GM12891 (cell line): Measurements from ENCODE around the gene SRGAP3.
A peak's percentile ranks its signal among the peaks of the same experiment; 100 is the strongest.

Experiments used
- DNase-seq: peaks from one replicate; pipeline ENCODE4 v3.0.0; 2011; ENCODE audit warnings: low spot score; ENCODE audit not compliant: insufficient read length
- FAIRE-seq: peaks from 2 replicates; lab custom pipeline; 2011; peaks lifted over from hg19 to GRCh38; lab: Jason Lieb, UNC
- PAX5 ChIP-seq: IDR thresholded peaks from 2 replicates; pipeline ENCODE4 v1.6.1; 2011; ENCODE audit warnings: low read length, moderate library complexity, mild to moderate bottlenecking; ENCODE audit not compliant: insufficient read depth, severe bottlenecking
- POLR2A ChIP-seq: IDR thresholded peaks from 2 replicates; pipeline ENCODE4 v1.6.1; 2011; ENCODE audit warnings: low read depth, low read length, control low read depth
- POLR2AphosphoS5 ChIP-seq: IDR thresholded peaks from 2 replicates; pipeline ENCODE4 v1.6.1; 2011; ENCODE audit warnings: low read depth, low read length, control low read depth
- POU2F2 ChIP-seq: IDR thresholded peaks from 2 replicates; pipeline ENCODE4 v1.6.1; 2011; ENCODE audit warnings: low read depth, mild to moderate bottlenecking, control low read depth, low read length, moderate library complexity
- SPI1 ChIP-seq: IDR thresholded peaks from 2 replicates; pipeline ENCODE4 v1.6.1; 2011; ENCODE audit warnings: low read depth, low read length, control low read depth
- TAF1 ChIP-seq: IDR thresholded peaks from 2 replicates; pipeline ENCODE4 v1.6.1; 2011; ENCODE audit warnings: low read depth, low read length, control low read depth

SRGAP3 gene

DNA sequence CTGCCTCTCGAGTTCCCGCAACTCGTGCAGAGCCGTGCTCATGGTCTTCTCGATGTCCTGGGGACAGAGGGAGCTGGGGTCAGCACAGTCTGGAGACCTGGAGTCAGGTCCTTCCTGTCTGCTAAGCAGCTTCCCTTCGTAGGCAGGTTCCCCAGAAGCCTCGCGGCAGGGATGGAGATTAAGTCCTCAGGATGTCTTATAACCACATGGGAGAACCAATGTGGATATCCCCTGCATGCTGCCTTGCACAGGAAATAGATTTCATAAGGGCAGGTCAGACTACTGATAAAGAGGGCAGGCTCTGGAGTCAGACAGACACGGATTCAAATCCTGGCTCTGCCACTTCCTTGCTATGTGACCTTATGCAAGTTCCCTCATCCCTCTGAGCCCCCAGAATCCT, 263.6 kb downstream of the SRGAP3 start:
- no peak for TF ChIP-seq TAF1
- no peak for TF ChIP-seq POLR2A
- TF ChIP-seq SPI1: no peak
- TF ChIP-seq POU2F2: no peak
- no peak for TF ChIP-seq POLR2AphosphoS5
- no peak for TF ChIP-seq PAX5
- no peak for FAIRE-seq
- no peak for DNase-seq

DNA sequence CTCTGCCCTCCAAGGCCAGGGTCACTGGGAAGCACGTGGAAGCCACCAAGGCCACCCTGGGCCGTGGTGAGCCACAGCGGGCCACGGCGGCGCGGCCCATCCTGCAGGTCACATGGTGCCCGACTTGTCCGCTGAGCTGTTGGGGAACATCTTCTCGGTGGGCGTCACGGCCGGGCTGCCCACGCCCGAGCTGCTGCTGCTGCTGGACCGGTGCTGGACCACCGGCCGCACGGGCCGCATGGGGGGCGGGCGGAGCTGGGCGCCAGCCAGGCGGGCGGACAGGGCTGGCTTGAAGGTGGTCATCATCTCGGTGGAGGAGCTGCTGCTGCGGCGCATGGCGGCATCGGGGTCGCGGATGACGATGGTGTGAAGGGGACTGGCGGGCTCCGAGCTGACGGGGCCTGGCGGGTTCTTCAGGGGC, 264.0 kb downstream of the SRGAP3 start:
- DNase-seq (no peak), FAIRE-seq (no peak)
- TF ChIP-seq TAF1: no peak

DNA sequence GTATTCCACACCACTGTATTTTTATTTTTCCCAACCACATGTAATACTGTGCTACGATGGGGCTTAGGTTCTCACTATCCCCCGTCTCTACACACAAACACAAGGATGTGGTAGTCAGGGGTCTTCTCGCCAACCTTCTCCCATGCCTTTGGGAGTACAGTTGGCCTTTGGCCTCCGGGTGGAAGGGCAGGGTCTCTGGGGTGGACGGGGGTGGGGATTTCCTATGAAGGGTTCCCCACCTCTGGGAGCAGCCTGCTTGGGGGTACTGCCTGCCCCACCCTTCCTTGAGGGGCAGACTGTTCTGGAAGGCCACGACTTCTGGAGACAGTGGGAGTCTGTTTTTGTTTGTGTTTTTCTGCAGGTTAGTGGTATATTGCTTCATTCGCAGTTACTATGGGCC, 264.9 kb downstream of the SRGAP3 start:
- FAIRE-seq (no peak), DNase-seq (no peak)
- TF ChIP-seq POU2F2: no peak

DNA sequence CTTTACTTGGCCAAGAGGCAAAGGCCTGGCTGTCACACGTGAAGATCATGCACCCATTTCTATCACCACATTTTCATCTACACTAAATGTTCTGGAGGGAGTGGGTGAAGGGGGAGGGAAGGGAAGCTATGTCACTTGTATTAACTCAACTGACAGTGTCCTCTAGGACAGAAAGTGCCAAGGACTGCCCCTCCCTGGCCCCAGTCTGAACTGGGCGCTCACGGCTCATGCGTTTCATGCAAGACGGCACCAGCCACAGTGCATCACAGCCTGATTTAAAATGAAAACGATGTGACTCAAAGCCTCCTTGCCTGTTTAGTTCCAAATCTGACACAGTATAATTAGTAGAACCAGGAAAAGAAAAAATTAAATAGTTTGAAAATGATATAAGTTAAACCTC, 265.4 kb downstream of the SRGAP3 start:
- no peak for TF ChIP-seq SPI1
- TF ChIP-seq POU2F2: no peak
- TF ChIP-seq POLR2A: no peak
- TF ChIP-seq TAF1: no peak
- FAIRE-seq: no peak
- no peak for DNase-seq

DNA sequence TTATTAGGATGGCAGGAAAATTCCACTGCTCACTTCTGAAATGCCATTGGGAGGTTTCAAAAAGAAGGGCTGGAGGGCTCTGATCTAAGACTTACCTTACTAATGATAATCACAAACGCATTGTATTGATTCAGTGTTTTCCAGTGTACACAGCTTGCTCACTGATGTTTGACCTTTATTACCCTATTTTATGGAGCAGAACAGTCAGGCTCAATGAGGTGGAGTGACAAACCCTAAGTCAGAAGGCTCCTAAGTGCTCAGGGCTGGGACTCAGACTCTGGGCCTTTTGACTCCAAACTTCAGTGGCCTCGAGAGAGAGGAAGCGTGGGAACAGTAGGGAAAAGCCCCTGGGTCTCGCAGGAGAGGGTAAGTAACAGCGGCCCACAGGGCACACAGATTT, 265.9 kb downstream of the SRGAP3 start:
- DNase-seq: no peak
- TF ChIP-seq SPI1 (no peak), TAF1 (no peak), POU2F2 (no peak), PAX5 (no peak), POLR2A (no peak), POLR2AphosphoS5 (no peak)
- no peak for FAIRE-seq

DNA sequence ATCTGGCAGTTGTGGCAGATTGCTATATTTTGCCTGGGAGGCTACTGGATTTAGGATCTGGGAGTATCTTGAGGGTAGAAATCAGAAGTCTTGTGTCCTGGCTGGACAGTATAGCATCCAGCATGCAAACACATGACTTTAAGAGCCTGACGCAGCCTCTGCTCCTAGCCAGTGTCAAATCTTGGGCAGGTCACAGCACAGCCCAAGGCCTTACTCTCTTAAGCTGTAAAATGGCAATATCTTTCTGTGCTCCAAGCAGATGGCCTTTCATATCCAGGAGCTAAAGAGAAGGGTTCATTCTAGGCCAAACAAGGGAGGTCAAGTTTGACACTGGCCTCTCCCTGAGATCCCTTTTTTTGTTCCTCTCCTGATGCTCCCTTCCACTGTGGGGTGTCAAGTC, 266.4 kb downstream of the SRGAP3 start:
- no peak for DNase-seq
- TF ChIP-seq POLR2AphosphoS5 (no peak), TAF1 (no peak)
- FAIRE-seq: no peak

DNA sequence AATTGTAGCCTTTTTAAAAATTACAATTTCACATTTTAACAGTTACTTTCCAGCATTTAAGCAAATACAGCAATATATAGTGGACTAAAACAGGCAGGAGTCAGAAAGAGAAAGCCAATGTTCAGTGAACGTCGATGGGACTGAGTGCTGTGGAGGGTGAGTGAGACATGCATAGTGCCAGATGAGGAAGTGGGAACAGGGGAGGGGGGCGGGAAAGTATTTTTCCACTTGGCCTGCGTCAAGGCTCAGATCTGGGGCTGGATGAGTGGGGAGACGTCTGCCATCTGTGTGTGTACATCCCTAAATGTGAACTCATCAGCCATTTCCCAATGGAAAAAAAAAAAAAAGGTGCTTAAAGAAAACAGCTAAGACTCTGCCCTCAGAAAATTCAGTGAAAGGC, 266.9 kb downstream of the SRGAP3 start:
- DNase-seq (no peak), FAIRE-seq (no peak)
- no peak for TF ChIP-seq POU2F2
- no peak for TF ChIP-seq PAX5
- no peak for TF ChIP-seq TAF1
- peak; percentile 90 for TF ChIP-seq SPI1
- no peak for TF ChIP-seq POLR2A
- TF ChIP-seq POLR2AphosphoS5: no peak

DNA sequence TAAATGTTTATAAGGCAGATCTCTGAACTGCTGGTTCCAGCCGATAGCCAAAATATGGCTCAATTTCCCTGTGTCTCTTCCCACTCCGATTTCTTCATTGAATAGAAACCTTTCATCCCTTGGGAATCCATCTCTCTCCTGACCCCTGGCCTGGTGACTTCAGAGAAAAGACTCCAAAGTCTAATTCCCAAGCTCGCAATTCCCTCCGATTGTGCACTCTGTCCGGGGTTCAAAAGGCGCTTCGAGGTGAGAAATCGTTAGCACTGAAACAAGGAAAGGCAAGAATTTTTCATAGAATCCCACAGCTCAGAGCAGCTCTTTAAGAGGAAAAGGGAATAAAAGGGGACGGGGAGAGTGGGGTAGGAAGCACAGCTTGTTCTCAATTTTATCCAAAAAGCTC, 267.7 kb downstream of the SRGAP3 start:
- DNase-seq (no peak), FAIRE-seq (no peak)
- TF ChIP-seq TAF1: no peak
- TF ChIP-seq POLR2A: no peak

DNA sequence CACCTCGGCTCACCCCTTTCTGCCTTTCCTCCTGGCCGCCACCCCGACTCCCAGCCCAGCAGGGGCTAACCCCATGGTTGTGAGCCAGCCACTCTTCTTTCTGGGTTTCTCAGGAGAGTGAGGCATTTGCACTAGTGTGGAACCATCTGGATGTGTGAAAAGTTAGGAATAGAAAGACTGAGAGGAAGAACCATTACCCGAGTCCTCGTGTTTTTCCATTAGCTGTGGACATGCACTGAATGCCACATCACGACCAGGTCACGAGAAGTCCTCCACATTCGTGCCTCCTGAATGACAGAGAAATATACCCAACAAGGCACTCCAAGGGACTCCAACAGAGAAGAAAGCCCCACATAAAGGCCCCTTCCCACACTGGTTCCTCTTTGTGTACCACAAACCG, 268.1 kb downstream of the SRGAP3 start:
- TF ChIP-seq POLR2A: no peak
- no peak for TF ChIP-seq TAF1
- TF ChIP-seq POLR2AphosphoS5: no peak
- no peak for TF ChIP-seq POU2F2
- no peak for TF ChIP-seq PAX5
- TF ChIP-seq SPI1: no peak
- FAIRE-seq (no peak), DNase-seq (no peak)

DNA sequence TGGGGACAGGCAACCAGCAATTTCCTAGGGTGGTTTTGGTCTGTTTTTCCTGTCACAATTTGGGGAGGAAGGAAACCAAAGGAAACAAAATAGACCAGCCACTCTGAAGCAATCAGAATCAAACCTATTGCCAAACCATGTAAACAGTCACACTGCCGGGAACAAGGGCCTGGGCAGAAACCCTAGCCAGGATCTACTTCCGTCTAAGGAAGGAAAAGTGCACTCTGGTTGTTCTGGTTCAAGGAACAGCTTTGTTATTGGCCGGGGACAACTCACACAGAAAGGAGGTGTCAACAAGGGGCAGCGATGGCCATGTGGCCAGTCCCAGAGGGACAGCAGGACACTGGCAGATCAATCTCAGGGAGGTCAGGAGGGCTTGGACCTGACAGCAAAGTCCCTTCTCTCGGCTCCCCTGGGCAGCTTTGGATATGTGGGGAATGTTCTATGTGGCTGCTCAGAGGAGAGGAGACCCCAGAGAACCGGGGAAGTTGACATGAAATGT, 268.6 kb downstream of the SRGAP3 start:
- DNase-seq (no peak), FAIRE-seq (no peak)
- TF ChIP-seq SPI1 (no peak), PAX5 (no peak), POLR2AphosphoS5 (no peak), POLR2A (no peak), TAF1 (no peak), POU2F2 (no peak)

DNA sequence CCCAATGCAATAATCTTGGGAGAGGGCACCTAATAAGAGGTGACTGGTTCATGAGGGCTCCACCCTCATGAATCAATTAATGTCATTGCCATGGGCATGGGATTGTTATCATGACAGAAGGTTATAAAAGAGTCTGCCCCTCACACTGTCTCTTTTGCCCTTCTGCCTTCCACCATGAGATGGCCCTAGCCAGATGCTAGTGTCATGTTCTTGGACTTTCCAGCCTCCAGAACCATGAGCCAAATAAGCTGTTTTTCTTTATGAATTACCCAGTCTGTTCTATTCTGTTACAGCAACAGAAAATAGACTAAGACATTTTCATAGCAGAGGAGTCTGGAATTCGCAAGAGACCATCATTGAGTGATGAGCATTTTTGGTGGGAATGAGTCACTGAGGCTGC, 270.2 kb downstream of the SRGAP3 start:
- DNase-seq (no peak), FAIRE-seq (no peak)
- TF ChIP-seq SPI1 (no peak), POLR2AphosphoS5 (no peak), TAF1 (no peak), PAX5 (no peak), POLR2A (no peak), POU2F2 (no peak)
